CD14-positive monocyte (primary cell): ENCODE results near the gene ITGB1. TPM values are rescaled to one million over a fixed set of nuclear protein-coding genes. Genes with fewer than 3 reads are reported as not detected.
A peak's percentile ranks its signal among the peaks of the same experiment; 100 is the strongest.

Source experiments
- DNase-seq, 3 donors: peaks; one replicate each; pipeline ENCODE4 v3.0.0-alpha.2; 2011 to 2022
- H2AFZ ChIP-seq: 2 replicates; pipeline ENCODE4 v1.6.0; 2012; ENCODE audit warnings: mild to moderate bottlenecking, low read depth, low read length, inconsistent platforms; ENCODE audit not compliant: insufficient read depth, poor library complexity, severe bottlenecking
- H3K27ac ChIP-seq, 2 donors: 1 replicate in 1 of 2; 2 replicates in 1 of 2; pipeline ENCODE4 v1.5.1; 2012 to 2013; ENCODE audit warnings: low read length in 2 of 2, control low read depth in 1 of 2, inconsistent platforms in 1 of 2, low read depth in 1 of 2, mild to moderate bottlenecking in 1 of 2
- H3K27me3 ChIP-seq, 2 donors: one replicate each; pipeline versions ENCODE4 v1.6.0 to v1.6.1; 2011 to 2013; ENCODE audit warnings: low read length in 2 of 2; ENCODE audit not compliant: control insufficient read depth in 2 of 2, insufficient read depth in 2 of 2
- H3K36me3 ChIP-seq, 2 donors: replicated peaks in 1 of 2; 1 replicate in 1 of 2; 2 replicates in 1 of 2; pipeline versions ENCODE4 v1.5.1 to v1.6.1; 2012 to 2013; ENCODE audit warnings: low read length in 2 of 2, control low read depth in 1 of 2, inconsistent platforms in 1 of 2, mild to moderate bottlenecking in 1 of 2; ENCODE audit not compliant: insufficient read depth in 2 of 2, control insufficient read depth in 1 of 2
- H3K4me1 ChIP-seq, 2 donors: 1 replicate in 1 of 2; 2 replicates in 1 of 2; pipeline versions ENCODE4 v1.5.1 to v1.6.1; 2012 to 2013; ENCODE audit warnings: low read length in 2 of 2, control low read depth in 1 of 2, inconsistent platforms in 1 of 2, mild to moderate bottlenecking in 1 of 2, moderate library complexity in 1 of 2; ENCODE audit not compliant: insufficient read depth in 2 of 2, control insufficient read depth in 1 of 2
- H3K4me2 ChIP-seq: replicated peaks from 2 replicates; pipeline ENCODE3; 2012; ENCODE audit warnings: low read length, moderate library complexity, mild to moderate bottlenecking; ENCODE audit not compliant: poor library complexity, severe bottlenecking; ENCODE audit errors: extremely low read depth
- H3K4me3 ChIP-seq, 3 experiments: fragments of 200-600 bp in 1 of 3; sonication (generic) in 1 of 3; replicated peaks in 1 of 3; 1 replicate in 2 of 3; 2 replicates in 1 of 3; pipeline ENCODE4 v1.5.1; 2011 to 2013; ENCODE audit warnings: low read length in 3 of 3, mild to moderate bottlenecking in 3 of 3, control low read depth in 2 of 3, low read depth in 2 of 3, inconsistent platforms in 1 of 3, moderate library complexity in 1 of 3
- H3K79me2 ChIP-seq: 2 replicates; pipeline ENCODE4 v1.6.0; 2012; ENCODE audit warnings: mild to moderate bottlenecking, control low read depth, inconsistent platforms, low read length, moderate library complexity; ENCODE audit not compliant: insufficient read depth
- H3K9ac ChIP-seq: 2 replicates; pipeline ENCODE4 v1.6.0; 2017; ENCODE audit warnings: low read length, mild to moderate bottlenecking; ENCODE audit not compliant: insufficient read depth, poor library complexity, severe bottlenecking
- H3K9me3 ChIP-seq, 2 donors: replicated peaks in 1 of 2; 1 replicate in 1 of 2; 2 replicates in 1 of 2; pipeline versions ENCODE4 v1.5.1 to v1.6.1; 2012 to 2013; ENCODE audit warnings: low read length in 2 of 2, control low read depth in 1 of 2; ENCODE audit not compliant: control insufficient read depth in 1 of 2, insufficient read depth in 1 of 2
- H4K20me1 ChIP-seq: 2 replicates; pipeline ENCODE4 v1.6.0; 2012; ENCODE audit warnings: mild to moderate bottlenecking, low read length, control low read depth, moderate library complexity; ENCODE audit not compliant: insufficient read depth
- H3K27ac Mint-ChIP-seq, 7 donors: one replicate each; pipeline ENCODE4 v1.8.0; 2020; ENCODE audit warnings: mild to moderate bottlenecking in 7 of 7, mixed read lengths in 7 of 7, moderate library complexity in 6 of 7, inconsistent platforms in 2 of 7
- H3K27me3 Mint-ChIP-seq, 3 donors: one replicate each; pipeline ENCODE4 v1.8.0; 2021 to 2022; ENCODE audit warnings: low read depth in 3 of 3, mild to moderate bottlenecking in 3 of 3, mixed read lengths in 3 of 3, moderate library complexity in 3 of 3, inconsistent platforms in 1 of 3
- H3K36me3 Mint-ChIP-seq, 2 donors: one replicate each; pipeline ENCODE4 v1.8.0; 2020; ENCODE audit warnings: mixed read lengths in 2 of 2, inconsistent platforms in 1 of 2, mild to moderate bottlenecking in 1 of 2
- H3K4me1 Mint-ChIP-seq: one replicate; pipeline ENCODE4 v1.8.0; 2020; ENCODE audit warnings: mild to moderate bottlenecking, mixed read lengths
- H3K4me3 Mint-ChIP-seq, 2 donors: one replicate each; pipeline ENCODE4 v1.8.0; 2020; ENCODE audit warnings: mild to moderate bottlenecking in 2 of 2, mixed read lengths in 2 of 2, moderate library complexity in 1 of 2
- H3K9me3 Mint-ChIP-seq, 7 donors: one replicate each; pipeline ENCODE4 v1.8.0; 2020 to 2022; ENCODE audit warnings: mixed read lengths in 7 of 7, mild to moderate bottlenecking in 6 of 7, moderate library complexity in 6 of 7, inconsistent platforms in 2 of 7
- WGBS: methylation state at CpG from one replicate; pipeline ENCODE4 v1.1.5; 2013; ENCODE audit warnings: missing lambda C conversion rate; ENCODE audit not compliant: insufficient coverage; 5-methylcytosine and 5-hydroxymethylcytosine counted together
- intact Hi-C, 2 donors: fragments of 100-400 bp; cut with micrococcal nuclease; formaldehyde crosslinking; loops; one replicate each; pipeline versions ENCODE4 v1.15.0 to v1.15.1; 2023
- polyA plus RNA-seq, 3 donors: library from polyadenylated mRNA; depleted of rRNA in 1 of 3; unstranded in 2 of 3; stranded (reverse) in 1 of 3; fragments of 300-500 nt in 2 of 3; fragments of >200 nt in 1 of 3; fragmentation: Illumina TruSeq in 2 of 3; gene quantifications; 1 replicate in 2 of 3; 2 replicates in 1 of 3; pipeline ENCODE4 v1.2.3, GENCODE V29; 2012 to 2021
- TF ChIP-seq, protein P1 (sequence below): fragments of 200-600 bp; IDR thresholded peaks from one replicate; pipeline ENCODE4 v1.8.0; 2022; ENCODE audit warnings: antibody characterized with exemption, mild to moderate bottlenecking

ITGB1 gene
- polyA plus RNA-seq, 3 donors, result 58.2 to 157 (median 127) TPM

DNA sequence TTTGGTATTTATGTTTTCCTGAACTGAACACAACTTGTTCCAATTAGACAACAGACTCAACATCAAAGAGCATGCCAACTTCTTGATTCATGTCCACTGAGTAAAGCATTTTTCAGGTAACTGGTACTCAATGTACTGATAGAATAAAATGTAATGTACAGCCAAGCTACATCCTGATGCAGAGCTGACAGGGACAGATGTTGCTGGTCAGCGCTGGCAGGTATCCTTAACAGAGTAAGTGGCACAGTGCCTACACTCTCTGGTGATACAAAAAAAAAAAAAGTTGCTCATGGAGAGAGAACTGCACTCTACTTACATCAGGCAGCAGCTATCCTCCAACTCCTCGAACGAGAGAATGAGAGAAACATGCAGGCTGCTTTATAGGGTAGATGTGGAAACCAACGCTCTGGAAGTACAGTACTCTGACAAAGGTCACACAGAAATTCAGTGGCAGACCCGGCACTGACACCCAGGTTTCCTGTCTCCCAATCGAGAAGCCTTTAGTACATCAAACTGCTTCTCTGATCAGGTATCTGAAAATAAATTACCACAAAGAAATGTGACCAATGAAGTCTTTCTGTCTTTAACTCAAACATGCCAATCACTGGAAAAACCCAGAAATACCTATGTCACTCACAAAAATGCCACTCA is 4.6 kb downstream of the ITGB1 start:
- Histone ChIP-seq H3K36me3 (no peaks in the 10 kb centered on the region), H3K9me3 (no peaks in the 10 kb centered on the region), H3K79me2 (peaks cover 93% of the 10 kb centered on the region), H2AFZ (no peak overlapping the region), H3K27ac (no peak overlapping the region), H3K27me3 (no peaks in the 10 kb centered on the region), H3K4me3 (no peak overlapping the region), H3K4me1 (peaks cover 15 to 21% of the 10 kb centered on the region in 2 donors), H3K9ac (no peak overlapping the region), H4K20me1 (peaks cover 90% of the 10 kb centered on the region), H3K4me2 (no peak overlapping the region)
- H3K4me1 Mint-ChIP-seq, result peaks cover 62% of the 10 kb centered on the region
- DNase-seq, result no peak
- no peaks in the 10 kb centered on the region for H3K9me3 Mint-ChIP-seq
- WGBS, result 91% methylated on average over 4 of the region's 6 CpGs
- peak overlapping the region in 1 of 2 donors; percentile 24 for H3K4me3 Mint-ChIP-seq
- peaks cover 18 to 34% of the 10 kb centered on the region in 2 donors for H3K36me3 Mint-ChIP-seq
- TF ChIP-seq, protein P1, sequence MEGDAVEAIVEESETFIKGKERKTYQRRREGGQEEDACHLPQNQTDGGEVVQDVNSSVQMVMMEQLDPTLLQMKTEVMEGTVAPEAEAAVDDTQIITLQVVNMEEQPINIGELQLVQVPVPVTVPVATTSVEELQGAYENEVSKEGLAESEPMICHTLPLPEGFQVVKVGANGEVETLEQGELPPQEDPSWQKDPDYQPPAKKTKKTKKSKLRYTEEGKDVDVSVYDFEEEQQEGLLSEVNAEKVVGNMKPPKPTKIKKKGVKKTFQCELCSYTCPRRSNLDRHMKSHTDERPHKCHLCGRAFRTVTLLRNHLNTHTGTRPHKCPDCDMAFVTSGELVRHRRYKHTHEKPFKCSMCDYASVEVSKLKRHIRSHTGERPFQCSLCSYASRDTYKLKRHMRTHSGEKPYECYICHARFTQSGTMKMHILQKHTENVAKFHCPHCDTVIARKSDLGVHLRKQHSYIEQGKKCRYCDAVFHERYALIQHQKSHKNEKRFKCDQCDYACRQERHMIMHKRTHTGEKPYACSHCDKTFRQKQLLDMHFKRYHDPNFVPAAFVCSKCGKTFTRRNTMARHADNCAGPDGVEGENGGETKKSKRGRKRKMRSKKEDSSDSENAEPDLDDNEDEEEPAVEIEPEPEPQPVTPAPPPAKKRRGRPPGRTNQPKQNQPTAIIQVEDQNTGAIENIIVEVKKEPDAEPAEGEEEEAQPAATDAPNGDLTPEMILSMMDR, result no peak
- peak overlapping the region in 1 of 7 donors; percentile 84 for H3K27ac Mint-ChIP-seq
- intact Hi-C loops, result no loop called here
- peaks cover 0 to 3% (median 0%) of the 10 kb centered on the region in 3 donors for H3K27me3 Mint-ChIP-seq

DNA sequence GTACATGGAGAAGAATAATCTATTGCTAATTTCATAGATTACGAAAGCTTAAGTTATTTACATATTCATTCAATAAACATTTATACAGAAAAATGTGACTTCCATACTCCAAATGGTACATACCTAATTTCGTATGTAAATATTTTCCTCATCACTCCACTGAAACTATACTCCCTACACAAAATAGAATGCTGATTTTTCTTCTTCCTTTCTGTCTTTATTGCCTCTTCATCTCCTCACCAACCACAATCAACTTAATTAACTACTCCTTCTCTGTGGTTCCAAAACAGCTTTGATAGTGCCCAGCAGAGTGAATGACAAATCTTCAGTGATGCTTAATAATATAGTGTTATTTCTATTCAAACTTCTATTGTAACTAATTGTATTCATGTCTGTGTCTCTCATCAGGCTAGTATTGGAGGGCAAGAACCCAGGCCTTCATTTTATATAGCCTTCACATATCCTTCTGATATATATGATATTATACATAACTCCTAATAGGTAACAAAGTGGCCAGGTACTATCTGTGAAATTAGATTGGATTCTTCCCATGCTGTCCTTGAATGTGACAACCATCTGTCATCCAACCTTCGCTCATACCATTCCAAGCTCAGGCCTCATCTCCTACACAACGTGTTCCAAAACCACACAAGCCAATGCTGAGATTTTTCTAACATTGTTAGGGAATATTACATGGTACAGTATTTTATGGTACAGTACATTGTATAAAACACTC is 5.3 kb downstream of the ITGB1 start:
- H3K27ac ChIP-seq, result no peak overlapping the region
- no peak for DNase-seq
- no peaks in the 10 kb centered on the region for H3K27me3 ChIP-seq
- peaks cover 0 to 3% (median 0%) of the 10 kb centered on the region in 3 donors for H3K27me3 Mint-ChIP-seq
- H3K9me3 ChIP-seq, result no peaks in the 10 kb centered on the region
- peaks cover 19 to 34% of the 10 kb centered on the region in 2 donors for H3K36me3 Mint-ChIP-seq
- intact Hi-C loops, result no loop called here
- H3K4me1 Mint-ChIP-seq, result peaks cover 65% of the 10 kb centered on the region
- H3K4me3 Mint-ChIP-seq, result no peak overlapping the region
- H3K79me2 ChIP-seq, result peaks cover 100% of the 10 kb centered on the region
- no peak overlapping the region for H2AFZ ChIP-seq
- no peak overlapping the region for H3K9ac ChIP-seq
- H3K36me3 ChIP-seq, result no peaks in the 10 kb centered on the region
- TF ChIP-seq, protein P1, result no peak
- H3K9me3 Mint-ChIP-seq, result no peaks in the 10 kb centered on the region
- H3K27ac Mint-ChIP-seq, result peak overlapping the region in 1 of 7 donors; percentile 17
- no peak overlapping the region for H3K4me2 ChIP-seq
- H4K20me1 ChIP-seq, result peaks cover 97% of the 10 kb centered on the region
- peaks cover 15 to 20% of the 10 kb centered on the region in 2 donors for H3K4me1 ChIP-seq
- WGBS, result 100% methylated on average over 1 of the region's 4 CpGs
- no peak overlapping the region for H3K4me3 ChIP-seq
